GM21515 (cell line): ENCODE measurements around the gene MRGPRX4.
"Not testable (repeated sequence)": the region's sequence is repeated elsewhere in the genome, so short reads cannot be mapped to it uniquely, and the experiment has no call there.

Experiments
- ATAC-seq: cut with Tn5 transposase; IDR thresholded peaks from one replicate; pipeline ENCODE4 v1.9.1; 2021; ENCODE audit not compliant: unreplicated experiment

Gene MRGPRX4

DNA sequence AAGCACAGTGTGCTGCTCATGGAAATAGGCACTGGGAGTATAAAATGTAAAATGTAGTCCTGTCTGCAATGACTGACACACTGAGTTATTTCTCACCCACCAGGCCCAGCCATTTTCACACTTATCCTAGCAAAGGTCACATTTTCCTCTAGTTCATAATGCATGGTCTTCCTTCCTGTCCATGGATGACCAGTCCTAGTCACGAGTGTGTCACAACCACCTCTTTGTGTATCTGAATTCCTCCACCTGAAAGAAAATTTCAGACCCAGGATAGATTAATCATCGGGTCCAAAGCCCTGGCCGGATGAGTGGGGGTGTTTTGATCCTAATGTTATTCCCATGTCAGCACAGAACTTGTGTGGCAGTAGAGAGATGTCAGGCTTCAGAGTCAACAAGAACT is at the start of gene MRGPRX4:
Gene MRGPRX4, plus strand, starts transcription at position 172 of the 400 bp plus-strand sequence. CDS start 420 bp downstream, outside the sequence.
- no peak for ATAC-seq

DNA sequence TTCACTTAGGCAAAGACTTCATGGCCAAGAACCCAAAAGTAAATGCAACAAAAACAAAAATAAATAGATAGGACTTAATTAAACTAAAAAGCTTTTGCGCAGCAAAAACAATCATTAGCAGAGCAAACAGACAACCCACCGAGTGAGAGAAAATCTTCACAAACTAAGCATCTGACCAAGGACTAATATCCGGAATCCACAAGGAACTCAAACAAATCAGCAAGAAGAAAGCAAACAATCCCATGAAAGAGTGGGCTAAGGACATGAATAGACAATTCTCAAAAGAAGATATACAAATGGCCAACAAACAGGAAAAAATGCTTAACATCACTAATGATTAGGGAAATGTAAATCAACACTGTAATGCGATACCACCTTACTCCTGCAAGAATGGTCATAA is 41.5 kb upstream of the MRGPRX4 start:
- not testable (repeated sequence) for ATAC-seq

DNA sequence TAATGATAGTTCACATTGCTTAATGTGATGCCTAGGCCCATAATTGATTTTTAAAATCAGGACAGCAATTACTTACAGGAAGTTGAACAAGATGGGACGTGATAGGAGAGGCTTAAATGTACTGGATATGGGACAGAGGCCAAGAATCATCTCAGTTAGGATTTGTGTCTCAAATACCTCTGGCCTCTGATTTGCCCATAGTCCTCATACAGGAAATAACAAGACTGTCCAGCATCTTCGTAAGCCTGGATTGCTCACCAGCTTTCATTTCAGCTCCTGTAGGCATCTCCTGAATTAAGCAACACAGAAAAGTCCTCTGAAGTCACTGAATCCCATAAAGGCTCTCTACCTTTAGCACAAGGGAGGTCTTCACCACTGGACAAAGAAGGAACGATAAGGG is 40.3 kb upstream of the MRGPRX4 start, which contains the start of gene MRGPRX3:
Gene MRGPRX3, plus strand, starts transcription at position 231 of the 400 bp plus-strand sequence. CDS start 4,632 bp downstream, outside the sequence.
- no peak for ATAC-seq

DNA sequence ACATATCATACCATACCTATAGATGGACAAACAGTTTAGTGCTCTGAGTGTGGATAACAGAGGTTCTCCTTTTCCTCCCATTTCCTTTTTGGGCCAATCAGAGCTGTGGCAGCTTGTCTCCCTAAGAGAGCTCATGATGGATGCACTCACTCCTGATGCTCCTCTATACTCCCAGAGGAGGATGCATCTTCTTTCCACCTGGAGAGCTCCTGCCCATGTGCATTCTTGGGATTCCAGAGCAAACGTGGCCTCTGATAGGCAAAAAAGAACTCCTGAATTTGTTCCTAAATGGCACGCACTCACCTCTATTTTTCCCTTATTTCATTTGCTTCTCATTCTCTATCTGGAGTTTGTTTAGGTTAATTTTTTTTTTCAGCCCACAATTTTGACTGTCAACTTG is 37.3 kb upstream of the MRGPRX4 start:
- ATAC-seq, result no peak

DNA sequence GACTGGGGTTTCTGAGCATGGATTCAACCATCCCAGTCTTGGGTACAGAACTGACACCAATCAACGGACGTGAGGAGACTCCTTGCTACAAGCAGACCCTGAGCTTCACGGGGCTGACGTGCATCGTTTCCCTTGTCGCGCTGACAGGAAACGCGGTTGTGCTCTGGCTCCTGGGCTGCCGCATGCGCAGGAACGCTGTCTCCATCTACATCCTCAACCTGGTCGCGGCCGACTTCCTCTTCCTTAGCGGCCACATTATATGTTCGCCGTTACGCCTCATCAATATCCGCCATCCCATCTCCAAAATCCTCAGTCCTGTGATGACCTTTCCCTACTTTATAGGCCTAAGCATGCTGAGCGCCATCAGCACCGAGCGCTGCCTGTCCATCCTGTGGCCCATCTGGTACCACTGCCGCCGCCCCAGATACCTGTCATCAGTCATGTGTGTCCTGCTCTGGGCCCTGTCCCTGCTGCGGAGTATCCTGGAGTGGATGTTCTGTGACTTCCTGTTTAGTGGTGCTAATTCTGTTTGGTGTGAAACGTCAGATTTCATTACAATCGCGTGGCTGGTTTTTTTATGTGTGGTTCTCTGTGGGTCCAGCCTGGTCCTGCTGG is 35.3 kb upstream of the MRGPRX4 start:
- no peak for ATAC-seq

DNA sequence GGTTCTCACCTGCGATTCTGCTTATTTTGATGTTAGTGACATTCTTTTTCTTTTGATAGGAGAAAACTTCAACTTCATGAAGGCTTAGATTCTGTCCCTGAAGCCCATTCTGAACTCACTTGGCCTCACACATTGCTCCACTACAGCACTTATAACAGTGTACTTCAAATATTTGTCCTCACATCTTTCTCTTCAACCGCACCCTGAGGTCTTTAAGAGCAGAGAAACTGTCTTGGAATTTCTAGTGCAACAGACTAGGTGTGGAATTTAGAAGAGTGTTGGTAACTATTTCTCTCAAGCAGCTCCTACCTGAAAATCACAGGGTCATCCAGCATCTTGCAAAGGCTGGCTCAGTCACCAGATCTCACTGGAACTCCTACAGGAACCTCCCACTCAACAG is 32.5 kb upstream of the MRGPRX4 start:
- ATAC-seq, result no peak

DNA sequence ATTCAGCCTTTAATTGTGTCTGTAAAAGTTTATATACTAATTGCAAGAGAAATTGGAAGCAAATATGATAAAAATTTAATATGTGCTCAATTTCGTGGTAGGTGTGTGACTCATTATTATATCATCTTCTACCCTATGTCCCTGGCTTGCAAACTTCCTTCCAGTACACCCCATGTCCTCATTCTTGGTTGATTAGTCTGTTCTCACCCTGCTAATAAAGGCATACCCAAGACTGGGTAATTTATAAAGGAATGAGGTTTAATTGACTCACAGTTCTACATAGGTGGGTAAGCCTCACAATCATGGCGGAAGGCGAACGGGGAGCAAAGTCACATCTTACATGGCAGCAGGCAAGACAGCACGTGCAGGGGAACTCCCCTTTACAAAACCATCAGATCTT is 28.4 kb upstream of the MRGPRX4 start:
- ATAC-seq, result no peak

DNA sequence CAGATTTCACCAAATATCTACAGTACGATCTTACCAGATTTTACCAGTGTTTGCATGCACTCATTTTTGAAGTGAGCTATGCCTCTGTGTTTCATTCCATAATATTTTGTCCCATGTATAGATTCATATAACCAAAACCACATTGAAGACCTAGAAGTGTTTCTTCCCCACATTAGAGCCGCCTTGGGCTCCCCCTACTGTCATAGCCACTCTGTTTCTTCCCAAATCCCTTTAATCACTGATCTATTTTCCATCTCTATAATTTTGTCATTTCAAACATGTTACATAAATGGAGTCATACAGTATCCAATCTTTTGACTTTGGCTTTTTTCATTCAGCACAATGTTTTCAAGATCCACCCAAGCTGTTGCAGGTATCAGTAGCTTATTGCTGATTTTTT is 27.6 kb upstream of the MRGPRX4 start:
- no peak for ATAC-seq

DNA sequence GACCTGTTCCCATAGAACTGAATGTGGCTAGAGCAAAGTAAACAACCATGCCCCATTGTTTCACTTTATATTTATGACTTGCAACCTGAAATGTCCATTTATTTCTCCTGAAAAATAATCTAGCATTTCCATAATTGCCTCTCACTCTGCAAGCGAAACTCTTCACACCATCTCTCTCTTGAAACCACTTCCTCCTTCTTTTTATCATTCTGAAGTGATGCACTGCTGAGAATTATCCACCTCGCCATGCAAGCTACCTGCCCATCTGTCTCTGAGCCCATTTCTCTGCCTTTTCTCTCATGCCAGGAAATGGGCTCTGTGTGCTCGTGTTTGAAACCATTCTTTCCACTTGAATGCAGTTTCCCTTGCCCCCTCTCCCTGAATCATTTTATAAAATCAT is 26.8 kb upstream of the MRGPRX4 start:
- ATAC-seq, result no peak

DNA sequence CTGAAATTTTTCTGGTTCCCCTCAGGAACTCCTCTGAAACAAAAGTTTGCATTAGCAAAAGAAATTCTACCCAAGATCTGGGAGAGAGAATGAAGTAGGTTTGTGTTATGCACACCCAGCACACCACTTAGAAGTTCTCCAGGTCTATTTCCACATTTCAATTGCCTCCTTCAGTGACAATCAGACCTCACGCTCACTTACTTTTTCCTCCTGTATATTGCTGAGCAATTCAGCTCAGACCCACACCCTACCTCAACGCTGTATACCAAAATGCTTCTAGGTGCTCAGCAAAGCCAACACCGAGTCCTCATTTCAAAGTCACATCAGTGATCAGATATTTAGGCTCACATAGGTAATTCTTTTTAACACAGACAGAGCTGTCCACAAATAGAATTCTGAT is 21.1 kb upstream of the MRGPRX4 start:
- ATAC-seq, result no peak

DNA sequence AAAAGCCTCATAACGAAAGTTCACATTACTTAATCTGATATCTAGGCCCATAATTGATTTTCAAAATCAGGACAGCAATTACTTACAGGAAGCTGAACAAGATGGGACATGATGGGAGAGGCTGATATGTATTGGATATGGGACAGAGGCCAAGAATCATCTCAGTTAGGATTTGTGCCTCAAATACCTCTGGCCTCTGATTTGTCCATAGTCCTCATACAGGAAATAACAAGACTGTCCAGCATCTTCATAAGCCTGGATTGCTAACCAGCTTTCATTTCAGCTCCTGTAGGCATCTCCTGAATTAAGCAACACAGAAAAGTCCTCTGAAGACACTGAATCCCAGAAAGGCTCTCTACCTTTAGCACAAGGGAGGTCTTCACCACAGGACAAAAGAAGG is 4.3 kb upstream of the MRGPRX4 start:
- ATAC-seq, result no peak

DNA sequence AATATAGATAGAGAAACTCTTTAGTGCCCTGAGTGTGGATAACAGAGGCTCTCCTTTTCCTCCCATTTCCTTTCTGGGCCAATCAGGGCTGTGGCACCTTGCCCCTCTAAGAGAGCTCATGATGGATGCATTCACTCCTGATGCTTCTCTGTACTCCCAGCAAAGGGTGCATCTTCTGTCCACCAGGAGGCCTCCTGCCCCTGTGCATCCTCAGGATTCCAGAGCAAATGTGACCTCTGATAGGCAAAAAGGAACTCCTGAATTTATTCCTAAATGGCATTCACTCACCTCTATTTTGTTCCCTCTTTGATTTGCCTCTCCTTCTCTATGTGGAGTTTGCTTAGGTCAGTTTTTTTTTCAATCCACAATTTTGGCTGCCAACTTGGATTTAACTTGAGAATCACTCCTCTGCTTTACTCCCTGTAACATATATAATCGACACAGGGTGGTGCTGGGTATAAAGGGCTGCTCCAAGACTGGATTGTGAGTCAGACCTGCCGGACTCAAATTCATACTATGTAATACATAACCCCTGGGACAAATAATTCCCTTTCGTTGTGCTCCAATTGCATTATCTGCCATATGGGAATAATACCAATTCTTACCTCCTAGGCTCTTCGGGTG is 1.1 kb upstream of the MRGPRX4 start:
- no peak for ATAC-seq

DNA sequence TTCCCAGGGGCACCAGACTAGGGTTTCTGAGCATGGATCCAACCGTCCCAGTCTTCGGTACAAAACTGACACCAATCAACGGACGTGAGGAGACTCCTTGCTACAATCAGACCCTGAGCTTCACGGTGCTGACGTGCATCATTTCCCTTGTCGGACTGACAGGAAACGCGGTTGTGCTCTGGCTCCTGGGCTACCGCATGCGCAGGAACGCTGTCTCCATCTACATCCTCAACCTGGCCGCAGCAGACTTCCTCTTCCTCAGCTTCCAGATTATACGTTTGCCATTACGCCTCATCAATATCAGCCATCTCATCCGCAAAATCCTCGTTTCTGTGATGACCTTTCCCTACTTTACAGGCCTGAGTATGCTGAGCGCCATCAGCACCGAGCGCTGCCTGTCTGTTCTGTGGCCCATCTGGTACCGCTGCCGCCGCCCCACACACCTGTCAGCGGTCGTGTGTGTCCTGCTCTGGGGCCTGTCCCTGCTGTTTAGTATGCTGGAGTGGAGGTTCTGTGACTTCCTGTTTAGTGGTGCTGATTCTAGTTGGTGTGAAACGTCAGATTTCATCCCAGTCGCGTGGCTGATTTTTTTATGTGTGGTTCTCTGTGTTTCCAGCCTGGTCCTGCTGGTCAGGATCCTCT is 709 bp downstream of the MRGPRX4 start:
- no peak for ATAC-seq

DNA sequence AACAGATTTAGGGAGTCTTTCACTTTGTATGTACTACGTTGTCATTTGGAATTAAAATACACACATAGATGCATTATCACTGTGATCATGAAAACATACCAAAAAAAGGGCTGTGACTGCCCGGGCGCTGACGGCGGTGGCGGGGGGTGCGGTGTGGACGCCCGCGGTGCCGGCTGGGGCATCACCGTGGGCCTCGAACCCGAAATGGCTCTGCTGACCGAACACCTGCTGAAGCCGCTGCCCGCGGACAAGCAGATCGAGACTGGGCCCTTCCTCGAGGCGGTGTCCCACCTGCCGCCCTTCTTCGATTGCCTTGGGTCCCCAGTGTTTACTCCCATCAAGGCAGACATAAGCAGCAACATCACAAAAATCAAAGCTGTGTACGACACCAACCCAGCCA is 16.2 kb downstream of the MRGPRX4 start:
- ATAC-seq, result no peak

DNA sequence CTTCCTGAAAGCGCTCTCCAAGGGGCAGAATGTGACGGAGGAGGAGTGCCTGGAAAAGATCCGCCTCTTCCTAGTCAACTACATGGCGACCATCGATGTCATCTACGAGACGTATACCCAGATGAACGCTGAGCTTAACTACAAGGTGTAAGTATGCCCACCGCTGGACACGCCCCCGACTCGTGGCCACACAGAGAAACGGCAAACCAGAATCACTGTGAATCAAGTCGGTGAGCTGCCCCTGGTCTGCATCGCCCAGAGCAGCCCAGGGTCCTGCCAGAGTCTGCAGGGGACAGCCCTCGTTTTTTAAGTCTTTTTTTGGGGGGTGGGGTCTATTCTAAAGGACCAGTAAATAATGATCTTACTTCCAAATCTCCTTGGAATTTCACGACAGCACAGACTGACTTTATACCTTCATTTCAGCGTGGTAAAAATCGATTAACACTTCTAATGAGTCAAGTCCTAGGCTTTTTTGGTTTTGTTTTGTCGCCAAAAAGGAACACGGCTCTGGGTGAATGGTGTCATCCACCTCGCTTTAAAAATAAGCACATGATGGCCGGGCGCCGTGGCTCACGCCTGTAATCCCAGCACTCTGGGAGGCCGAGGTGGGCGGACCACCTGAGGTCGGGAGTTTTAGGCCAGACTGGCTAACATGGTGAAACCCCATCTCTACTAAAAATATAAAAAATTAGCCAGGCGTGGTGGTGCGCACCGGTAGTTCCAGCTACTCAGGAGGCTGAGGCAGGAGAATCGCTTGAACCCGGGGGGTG is 17.0 kb downstream of the MRGPRX4 start:
- ATAC-seq, result not testable (repeated sequence)

DNA sequence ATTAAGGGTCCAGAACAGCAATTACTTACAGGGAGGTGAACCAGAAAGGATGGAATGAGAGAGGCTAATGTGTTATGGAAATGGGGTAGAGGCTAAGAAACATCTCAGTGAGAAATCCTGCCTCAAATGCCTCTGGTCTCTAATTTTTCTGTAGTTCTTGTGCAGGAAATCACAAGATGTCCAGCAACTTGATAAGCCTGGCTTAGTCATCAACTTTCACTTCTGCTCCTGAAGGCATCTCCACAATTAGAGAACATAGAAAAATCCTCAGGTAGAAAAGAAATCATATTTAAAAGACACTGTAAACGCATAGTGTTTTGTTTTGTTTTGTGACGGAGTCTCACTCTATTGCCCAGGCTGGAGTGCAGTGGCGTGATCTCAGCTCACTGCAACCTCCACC is 18.7 kb downstream of the MRGPRX4 start:
- ATAC-seq, result no peak

DNA sequence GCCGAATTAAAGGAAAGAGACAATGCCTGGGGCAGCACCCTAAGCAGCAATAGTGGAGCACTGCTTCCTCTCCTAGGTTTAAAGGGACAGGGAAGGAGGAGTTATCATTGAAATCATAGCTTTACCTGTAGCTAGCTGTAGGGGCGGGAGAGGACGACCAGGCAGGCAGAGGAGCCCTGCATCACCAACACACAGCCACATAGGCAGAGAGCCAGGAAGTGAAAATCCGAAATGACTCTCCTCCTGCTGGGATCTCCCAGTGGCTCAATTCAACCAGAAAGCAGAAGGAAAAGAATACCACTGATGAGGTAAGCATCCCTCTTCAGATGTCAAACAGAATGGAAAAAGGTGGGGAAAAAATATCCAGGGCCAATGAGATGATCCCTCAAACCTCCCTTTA is 20.4 kb downstream of the MRGPRX4 start:
- ATAC-seq, result no peak

DNA sequence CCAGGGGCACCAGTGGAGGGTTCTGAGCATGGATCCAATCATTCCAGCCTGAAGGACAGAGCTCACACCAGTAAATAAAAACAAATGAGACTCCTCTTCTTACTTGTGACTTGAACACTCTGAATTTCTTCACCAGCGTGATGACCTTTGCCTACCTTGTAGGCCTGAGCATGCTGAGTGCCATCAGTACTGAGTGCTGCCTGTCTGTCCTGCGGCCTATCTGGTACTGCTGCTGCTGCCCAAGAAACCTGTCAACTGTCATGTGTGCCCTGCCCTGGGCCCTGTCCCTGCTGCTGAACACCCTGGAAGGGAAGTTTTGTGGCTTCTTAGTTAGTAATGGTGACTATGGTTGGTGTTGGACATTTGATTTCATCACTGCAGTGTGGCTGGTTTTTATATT is 23.9 kb downstream of the MRGPRX4 start:
- no peak for ATAC-seq

DNA sequence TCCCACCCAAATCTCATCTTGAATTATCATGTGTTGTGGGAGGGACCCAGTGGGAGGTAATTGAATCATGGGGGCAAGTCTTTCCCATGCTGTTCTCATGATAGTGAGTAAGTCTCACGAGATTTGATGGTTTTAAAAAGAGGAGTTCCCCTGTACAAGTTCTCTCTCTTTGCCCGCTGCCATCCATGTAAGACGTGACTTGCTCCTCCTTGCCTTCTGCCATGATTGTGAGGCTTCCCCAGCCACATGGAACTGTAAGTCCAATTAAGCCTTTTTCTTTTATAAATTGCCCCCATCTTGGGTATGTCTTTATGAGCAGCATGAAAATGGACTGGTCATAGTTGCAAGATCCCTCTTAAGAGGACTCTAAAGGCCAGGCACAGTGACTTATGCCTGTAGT is 25.1 kb downstream of the MRGPRX4 start:
- ATAC-seq, result not testable (repeated sequence)

DNA sequence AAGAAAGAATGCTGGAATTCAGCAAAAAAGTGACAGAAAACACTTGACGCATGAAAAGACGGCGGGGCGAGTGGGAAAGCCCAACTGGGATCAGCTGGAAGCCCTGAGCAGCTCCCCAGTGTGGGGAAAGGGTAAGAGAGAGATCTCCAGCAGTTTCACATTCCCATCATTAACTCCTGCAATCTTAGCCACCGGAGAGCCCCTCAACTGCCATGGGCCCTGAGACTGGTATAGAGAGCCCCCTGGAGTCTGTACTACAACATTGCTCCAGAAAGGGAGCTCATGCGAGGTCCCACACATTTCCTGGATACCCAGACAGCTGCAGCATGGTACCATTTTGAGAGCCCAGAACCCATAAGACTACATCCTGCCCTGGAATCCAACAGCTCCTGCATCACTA is 31.1 kb downstream of the MRGPRX4 start:
- no peak for ATAC-seq

DNA sequence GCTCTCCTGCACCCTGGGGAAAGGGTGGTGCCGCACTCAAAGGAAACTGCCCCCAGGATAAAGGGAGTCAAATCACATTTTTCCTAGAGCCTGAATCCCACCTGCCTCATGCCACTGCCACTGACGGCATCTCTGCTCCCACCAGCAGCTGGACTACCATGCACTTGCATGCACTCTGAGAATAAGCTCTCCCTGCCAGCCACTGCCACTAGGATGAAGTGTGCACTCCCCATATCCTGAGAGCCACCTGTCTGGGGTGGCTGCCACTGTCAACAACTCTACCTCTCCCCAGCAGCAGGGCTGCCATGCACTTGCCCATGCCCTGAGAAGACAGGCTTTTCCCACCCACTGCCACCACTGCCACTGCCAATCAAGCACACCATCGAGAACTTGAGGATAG is 31.6 kb downstream of the MRGPRX4 start:
- no peak for ATAC-seq

DNA sequence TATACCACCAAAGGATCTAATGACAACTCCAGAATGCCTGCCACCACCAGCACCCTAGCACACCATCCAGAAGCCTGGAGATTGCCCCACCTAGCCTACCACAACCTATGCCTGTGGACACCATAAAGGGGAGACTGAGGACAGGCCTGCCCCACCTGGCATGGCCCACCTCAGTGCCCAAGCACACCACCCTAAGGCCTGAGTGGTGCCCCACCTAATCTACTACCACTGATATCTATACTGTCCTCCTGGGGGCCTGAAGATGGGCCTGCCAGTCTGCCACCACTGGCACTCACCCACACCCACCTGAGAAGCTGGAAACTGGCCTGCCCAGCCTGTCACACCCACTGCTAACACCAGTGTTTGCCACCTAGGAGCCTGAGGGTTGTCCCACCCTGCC is 32.1 kb downstream of the MRGPRX4 start:
- ATAC-seq, result no peak
